BLaER1 treated with 17β-estradiol and CSF1 and Interleukin-3, amounts not matched to agents 10 nM and 100 nM (cell line): ENCODE measurements around the gene CALHM1.
A peak's percentile ranks its signal among the peaks of the same experiment; 100 is the strongest.
"Not testable (repeated sequence)": the region's sequence is repeated elsewhere in the genome, so short reads cannot be mapped to it uniquely, and the experiment has no call there.

ENCODE experiments used
- H3K27ac ChIP-seq, 11 experiments: shearing (Covaris generic); formaldehyde crosslinking; 2 replicates each; pipeline ENCODE4 v1.8.1; 2022
- H3K27me3 ChIP-seq, 11 experiments: shearing (Covaris generic); formaldehyde crosslinking; 2 replicates each; pipeline ENCODE4 v1.8.1; 2022
- H3K36me3 ChIP-seq, 11 experiments: shearing (Covaris generic); formaldehyde crosslinking; 2 replicates each; pipeline ENCODE4 v1.8.1; 2022
- H3K4me1 ChIP-seq, 10 experiments: shearing (Covaris generic); formaldehyde crosslinking; 2 replicates each; pipeline ENCODE4 v1.8.1; 2022
- H3K4me2 ChIP-seq, 11 experiments: shearing (Covaris generic); formaldehyde crosslinking; 2 replicates each; pipeline ENCODE4 v1.8.1; 2022
- H3K4me3 ChIP-seq, 10 experiments: shearing (Covaris generic); formaldehyde crosslinking; 2 replicates each; pipeline ENCODE4 v1.8.1; 2022
- H3K9ac ChIP-seq, 11 experiments: shearing (Covaris generic); formaldehyde crosslinking; 2 replicates each; pipeline ENCODE4 v1.8.1; 2022
- H3K9me3 ChIP-seq, 11 experiments: shearing (Covaris generic); formaldehyde crosslinking; replicated peaks in 1 of 11; 2 replicates each; pipeline ENCODE4 v1.8.1; 2022
- H4K20me1 ChIP-seq, 11 experiments: shearing (Covaris generic); formaldehyde crosslinking; 2 replicates each; pipeline ENCODE4 v1.8.1; 2022
- Cebpa-rat ChIP-seq, 11 experiments: shearing (Covaris generic); IDR thresholded peaks; 2 replicates each; pipeline ENCODE4 v1.8.1; 2022

CALHM1 gene

GRCh38 chr10:103417601-103418000 is 41.1 kb downstream of the CALHM1 start:
- Histone ChIP-seq H3K4me3 (no peak overlapping the region), H4K20me1 (peaks cover 0 to 85% (median 60%) of the 10 kb centered on the region in 11 experiments; a peak in 18 of 22 replicates), H3K27me3 (no peaks in the 10 kb centered on the region), H3K4me1 (no peaks in the 10 kb centered on the region), H3K36me3 (peaks cover 95 to 100% (median 98%) of the 10 kb centered on the region in 11 experiments), H3K27ac (no peak overlapping the region), H3K4me2 (no peak overlapping the region), H3K9me3 (no peaks in the 10 kb centered on the region), H3K9ac (0 out of 22 replicates have a peak overlapping the region, but pooled peaks of 1 of the 11 experiments have one; percentile 7)
- TF ChIP-seq Cebpa-rat (IDR thresholded peaks at IDR 0.05): no peak

GRCh38 chr10:103417148-103417469 is 41.6 kb downstream of the CALHM1 start:
- H4K20me1 ChIP-seq: peaks cover 0 to 86% (median 58%) of the 10 kb centered on the region in 11 experiments; a peak in 18 of 22 replicates
- not testable (repeated sequence) for H3K4me1 ChIP-seq

GRCh38 chr10:103416436-103417147 is 42.1 kb downstream of the CALHM1 start:
- no peak overlapping the region for H3K4me2 ChIP-seq

More at GRCh38 chr10:103417148-103417469, 41.6 kb downstream of the CALHM1 start:
- H3K27me3 ChIP-seq, H3K9ac ChIP-seq, H3K9me3 ChIP-seq, H3K4me3 ChIP-seq, H3K4me2 ChIP-seq, H3K27ac ChIP-seq: not testable (repeated sequence)
- peaks cover 95 to 100% (median 98%) of the 10 kb centered on the region in 11 experiments for H3K36me3 ChIP-seq

GRCh38 chr10:103415581-103415980 is 43.1 kb downstream of the CALHM1 start:
- Histone ChIP-seq H3K27me3 (no peaks in the 10 kb centered on the region), H3K36me3 (peaks cover 98 to 100% (median 99%) of the 10 kb centered on the region in 11 experiments), H3K4me3 (no peak overlapping the region)

More at GRCh38 chr10:103416436-103417147, 42.1 kb downstream of the CALHM1 start:
- H3K4me1 ChIP-seq: no peaks in the 10 kb centered on the region
- no peak overlapping the region for H3K9ac ChIP-seq
- H3K9me3 ChIP-seq: no peaks in the 10 kb centered on the region
- peaks cover 97 to 100% (median 99%) of the 10 kb centered on the region in 11 experiments for H3K36me3 ChIP-seq
- H3K4me3 ChIP-seq: no peak overlapping the region
- TF ChIP-seq Cebpa-rat (IDR thresholded peaks at IDR 0.05): no peak
- no peak overlapping the region for H3K27ac ChIP-seq
- no peaks in the 10 kb centered on the region for H3K27me3 ChIP-seq
- H4K20me1 ChIP-seq: peaks cover 0 to 89% (median 58%) of the 10 kb centered on the region in 11 experiments; a peak in 18 of 22 replicates

GRCh38 chr10:103413564-103413963 is 45.1 kb downstream of the CALHM1 start:
- Histone ChIP-seq H3K4me2 (no peak overlapping the region), H3K9ac (0 out of 22 replicates have a peak overlapping the region, but pooled peaks of 1 of the 11 experiments have one; percentile 2), H3K36me3 (peaks cover 98 to 100% (median 99%) of the 10 kb centered on the region in 11 experiments), H3K9me3 (no peaks in the 10 kb centered on the region), H4K20me1 (peaks cover 0 to 85% (median 58%) of the 10 kb centered on the region in 11 experiments; a peak in 18 of 22 replicates), H3K4me1 (no peaks in the 10 kb centered on the region), H3K27me3 (no peaks in the 10 kb centered on the region), H3K4me3 (no peak overlapping the region), H3K27ac (no peak overlapping the region)
- no peak for TF ChIP-seq Cebpa-rat (IDR thresholded peaks at IDR 0.05)

More at GRCh38 chr10:103415581-103415980, 43.1 kb downstream of the CALHM1 start:
- Histone ChIP-seq H3K4me1 (no peaks in the 10 kb centered on the region), H3K9me3 (no peaks in the 10 kb centered on the region), H3K9ac (no peak overlapping the region), H4K20me1 (peaks cover 0 to 91% (median 58%) of the 10 kb centered on the region in 11 experiments; a peak in 18 of 22 replicates), H3K4me2 (no peak overlapping the region), H3K27ac (no peak overlapping the region)
- TF ChIP-seq Cebpa-rat (IDR thresholded peaks at IDR 0.05): no peak
